ENCODE data around the gene TRIM47.
A peak's percentile ranks its signal among the peaks of the same experiment; 100 is the strongest.

TRIM47 gene

GRCh38 chr17:75828076-75828400, 50.3 kb downstream of the TRIM47 start:
- ATAC-seq (peak; percentile 11), DNase-seq (ENCODE audit: low spot score in 2 of 2) (no peak)
- H3K36me3 Mint-ChIP-seq: peaks cover 84% of the 10 kb centered on the region

DNA sequence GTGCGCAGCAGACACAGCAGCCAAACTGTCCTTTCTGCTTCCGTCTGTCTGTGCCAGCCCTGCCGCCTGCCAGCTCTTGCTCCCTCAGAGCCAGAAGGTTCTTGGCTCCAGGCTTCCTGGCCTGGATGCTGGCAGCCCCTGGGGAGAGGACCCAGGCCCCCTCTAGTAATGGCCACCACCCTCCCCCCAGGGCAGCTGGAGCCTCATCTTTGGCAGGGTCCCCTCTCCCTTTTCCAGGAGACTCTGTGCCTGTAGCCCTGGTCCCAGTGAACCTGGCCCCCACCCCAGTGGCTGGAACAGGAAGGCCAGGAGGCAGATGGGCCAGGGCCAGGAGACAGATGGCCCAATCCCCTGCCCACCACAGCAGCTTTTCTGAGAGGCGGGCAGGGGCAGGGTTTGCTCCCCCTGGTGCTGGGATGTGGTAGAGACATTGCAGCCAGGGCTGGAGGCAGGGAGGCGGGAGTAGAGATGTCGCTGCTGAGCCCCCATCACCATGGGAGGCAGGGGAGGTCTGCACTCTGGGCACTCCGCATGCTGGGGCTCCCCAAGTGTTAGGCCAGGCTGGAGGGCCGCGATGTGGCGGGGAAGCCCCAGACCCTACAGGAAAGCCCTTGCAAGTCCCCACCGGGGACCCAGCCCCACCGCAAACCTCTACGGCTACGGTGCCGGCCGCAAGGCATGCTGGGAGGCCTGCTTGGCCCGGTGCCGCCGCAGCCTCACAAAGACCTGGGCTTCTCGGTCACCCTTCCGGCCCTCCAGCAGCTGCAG, 50.9 kb downstream of the TRIM47 start:
- Mint-ChIP-seq H3K4me1 (peaks cover 28% of the 10 kb centered on the region), H3K9me3 (no peaks in the 10 kb centered on the region), H3K36me3 (peaks cover 85% of the 10 kb centered on the region), H3K27ac (peak overlapping the region; percentile 92), H3K4me3 (peak overlapping the region; percentile 50)
- ATAC-seq: peak; percentile 71
- peak; percentile 56 to 76 for DNase-seq (ENCODE audit: low spot score in 2 of 2)

More at GRCh38 chr17:75828076-75828400, 50.3 kb downstream of the TRIM47 start:
- H3K9me3 Mint-ChIP-seq: no peaks in the 10 kb centered on the region
- peaks cover 34% of the 10 kb centered on the region for H3K4me1 Mint-ChIP-seq
- H3K4me3 Mint-ChIP-seq: peak overlapping the region; percentile 50
- peak overlapping the region; percentile 92 for H3K27ac Mint-ChIP-seq

DNA sequence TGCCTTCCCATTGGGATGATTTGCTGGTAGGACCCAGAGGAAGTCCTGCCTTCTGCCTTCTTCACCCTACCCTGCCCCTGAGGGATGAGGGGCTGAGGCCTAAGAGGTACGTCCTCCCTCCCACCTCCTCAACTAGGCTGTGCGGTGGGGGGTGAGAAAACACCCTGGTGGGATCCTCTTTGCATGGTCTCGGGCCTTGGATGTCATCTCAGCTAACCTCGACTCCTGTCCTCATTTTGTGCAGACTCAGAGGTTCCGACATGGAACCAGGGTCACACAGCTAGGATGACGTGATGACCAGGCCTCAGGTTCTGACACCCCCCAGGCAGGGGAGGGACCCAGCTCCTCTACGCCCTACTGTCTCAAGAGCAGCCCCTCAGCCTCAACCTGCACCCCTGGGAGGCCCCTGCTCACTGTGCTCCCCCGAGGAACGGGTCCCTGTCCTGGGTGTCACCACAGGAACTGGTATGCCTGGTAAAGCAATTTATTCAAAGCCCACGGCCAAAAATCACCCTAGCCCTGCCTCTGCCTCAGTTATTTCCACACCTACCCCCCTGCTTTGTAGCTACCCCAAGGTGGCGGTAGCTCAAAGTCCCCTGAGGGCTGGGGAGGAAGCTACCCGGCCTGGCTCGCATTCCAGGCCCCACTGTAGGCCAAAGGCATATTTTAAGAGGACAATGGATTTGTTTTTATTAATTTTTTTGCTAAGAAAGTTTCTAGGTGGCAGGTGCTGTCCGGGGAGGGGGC, 51.6 kb downstream of the TRIM47 start:
- no peaks in the 10 kb centered on the region for H3K9me3 Mint-ChIP-seq
- peaks cover 85% of the 10 kb centered on the region for H3K36me3 Mint-ChIP-seq
- H3K27ac Mint-ChIP-seq: peak overlapping the region; percentile 92
- DNase-seq (ENCODE audit: low spot score in 2 of 2): no peak
- H3K4me3 Mint-ChIP-seq: no peak overlapping the region
- H3K4me1 Mint-ChIP-seq: peaks cover 28% of the 10 kb centered on the region
- no peak for ATAC-seq

DNA sequence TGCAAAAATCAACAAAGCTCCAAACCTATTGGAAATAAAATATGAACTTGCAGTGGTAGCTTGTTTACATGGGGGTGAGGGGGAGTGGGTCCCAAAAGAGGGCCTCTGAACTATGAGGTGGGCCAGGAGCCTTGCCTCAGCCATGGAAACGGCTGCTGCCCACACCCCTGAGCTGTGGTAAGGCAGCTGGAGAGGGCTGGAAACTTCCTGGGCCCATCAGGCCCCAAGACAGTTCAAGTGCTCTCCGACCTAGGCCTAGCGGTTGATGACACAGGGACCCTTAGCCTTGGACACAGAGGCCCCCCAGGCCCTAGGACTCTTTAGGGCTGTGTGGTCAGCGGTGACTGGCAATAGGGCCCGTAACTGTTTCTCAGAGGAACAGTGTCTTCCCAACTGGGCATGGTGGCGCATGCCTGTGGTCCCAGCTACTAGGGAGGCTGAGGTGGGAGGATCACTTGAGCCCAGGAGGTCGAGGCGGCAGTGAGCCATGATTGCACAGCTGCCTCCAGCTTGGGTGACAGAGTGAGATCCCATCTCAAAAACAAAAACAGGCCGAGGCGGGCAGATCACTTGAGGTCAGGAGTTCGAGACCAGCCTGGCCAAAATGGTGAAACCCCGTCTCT, 52.5 kb downstream of the TRIM47 start:
- Mint-ChIP-seq H3K36me3 (peaks cover 85% of the 10 kb centered on the region), H3K4me3 (no peak overlapping the region), H3K9me3 (no peaks in the 10 kb centered on the region), H3K4me1 (peaks cover 35% of the 10 kb centered on the region), H3K27ac (peak overlapping the region; percentile 88)
- DNase-seq (ENCODE audit: low spot score in 2 of 2): no peak
- no peak for ATAC-seq

DNA sequence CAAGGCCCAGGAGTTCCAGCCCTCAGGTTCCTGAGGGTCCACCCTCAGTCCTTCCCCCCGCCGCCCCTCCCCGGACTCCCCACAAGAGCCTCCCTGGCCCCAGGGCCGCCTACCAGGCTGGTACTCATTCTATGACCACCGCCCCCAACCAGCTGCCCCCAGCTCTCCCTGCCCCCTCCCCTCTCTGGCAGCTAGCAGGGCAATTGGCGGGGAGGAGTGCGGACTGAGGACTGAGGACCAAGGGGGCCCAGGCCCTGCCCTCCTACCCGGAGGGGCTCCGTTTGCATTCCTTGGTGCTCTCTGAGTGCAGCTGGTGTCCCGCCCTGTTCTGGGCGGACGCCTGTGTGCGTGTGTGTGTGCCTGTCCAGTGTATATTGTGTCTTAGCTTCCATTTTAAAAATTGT, 53.2 kb downstream of the TRIM47 start:
- peak overlapping the region; percentile 88 for H3K27ac Mint-ChIP-seq

DNA sequence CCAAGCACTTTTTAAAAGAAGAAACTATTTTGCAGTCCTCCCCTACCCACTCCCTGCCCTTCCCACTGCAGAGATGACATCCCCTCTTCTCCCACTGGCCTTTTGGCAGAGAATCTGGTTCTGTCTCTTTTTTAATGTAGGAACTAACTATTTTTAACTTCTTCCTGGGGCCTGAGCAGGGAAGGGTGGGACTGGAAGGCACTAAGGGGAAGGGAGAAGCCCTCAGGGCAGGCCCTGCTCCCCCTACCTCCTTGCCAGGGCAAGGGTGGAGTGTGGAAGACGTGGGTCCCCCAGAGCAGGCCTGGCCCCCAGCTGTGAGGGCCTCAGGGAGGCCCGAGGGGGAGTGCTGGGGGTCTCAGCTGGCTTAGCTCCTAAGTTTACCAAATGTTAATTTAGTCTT, 53.7 kb downstream of the TRIM47 start:
- Mint-ChIP-seq H3K9me3 (no peaks in the 10 kb centered on the region), H3K4me3 (no peak overlapping the region), H3K36me3 (peaks cover 85% of the 10 kb centered on the region), H3K27ac (peak overlapping the region; percentile 88), H3K4me1 (peaks cover 29% of the 10 kb centered on the region)
- no peak for ATAC-seq
- DNase-seq (ENCODE audit: low spot score in 2 of 2): no peak

More for the DNA sequence above, 53.2 kb downstream of the TRIM47 start:
- Mint-ChIP-seq H3K36me3 (peaks cover 85% of the 10 kb centered on the region), H3K4me3 (no peak overlapping the region), H3K9me3 (no peaks in the 10 kb centered on the region), H3K4me1 (peaks cover 34% of the 10 kb centered on the region)
- no peak for ATAC-seq
- no peak for DNase-seq (ENCODE audit: low spot score in 2 of 2)

All from stimulated activated effector memory CD8-positive, alpha-beta T cell treated with anti-CD3 and anti-CD28 coated beads, Interleukin-12 subunit alpha, Interleukin-12 subunit beta, amount 100 ng/mL, for 72 hours (primary cell).